HUES48 (cell line): Measurements from ENCODE around the gene ASXL2.

Experiments used
- H3K27ac ChIP-seq: one replicate; pipeline ENCODE4 v1.7.0; 2013; ENCODE audit warnings: low read depth, low read length, inconsistent platforms
- H3K27me3 ChIP-seq: 2 replicates; pipeline ENCODE4 v1.6.1; 2013; ENCODE audit warnings: mild to moderate bottlenecking, low read length; ENCODE audit not compliant: control insufficient read depth, insufficient read depth
- H3K36me3 ChIP-seq: 2 replicates; pipeline ENCODE4 v1.6.1; 2013; ENCODE audit warnings: low read length; ENCODE audit not compliant: control insufficient read depth, insufficient read depth
- H3K4me1 ChIP-seq: 2 replicates; pipeline ENCODE4 v1.6.1; 2013; ENCODE audit warnings: mild to moderate bottlenecking, low read length; ENCODE audit not compliant: control insufficient read depth, insufficient read depth
- H3K4me3 ChIP-seq: 2 replicates; pipeline ENCODE4 v1.5.1; 2013; ENCODE audit warnings: mild to moderate bottlenecking, low read depth, low read length
- H3K9ac ChIP-seq: 2 replicates; pipeline ENCODE4 v1.6.1; 2013; ENCODE audit warnings: mild to moderate bottlenecking, low read depth, low read length, moderate library complexity
- H3K9me3 ChIP-seq: 2 replicates; pipeline ENCODE4 v1.6.1; 2013; ENCODE audit warnings: low read length; ENCODE audit not compliant: control insufficient read depth, insufficient read depth

Gene ASXL2

DNA sequence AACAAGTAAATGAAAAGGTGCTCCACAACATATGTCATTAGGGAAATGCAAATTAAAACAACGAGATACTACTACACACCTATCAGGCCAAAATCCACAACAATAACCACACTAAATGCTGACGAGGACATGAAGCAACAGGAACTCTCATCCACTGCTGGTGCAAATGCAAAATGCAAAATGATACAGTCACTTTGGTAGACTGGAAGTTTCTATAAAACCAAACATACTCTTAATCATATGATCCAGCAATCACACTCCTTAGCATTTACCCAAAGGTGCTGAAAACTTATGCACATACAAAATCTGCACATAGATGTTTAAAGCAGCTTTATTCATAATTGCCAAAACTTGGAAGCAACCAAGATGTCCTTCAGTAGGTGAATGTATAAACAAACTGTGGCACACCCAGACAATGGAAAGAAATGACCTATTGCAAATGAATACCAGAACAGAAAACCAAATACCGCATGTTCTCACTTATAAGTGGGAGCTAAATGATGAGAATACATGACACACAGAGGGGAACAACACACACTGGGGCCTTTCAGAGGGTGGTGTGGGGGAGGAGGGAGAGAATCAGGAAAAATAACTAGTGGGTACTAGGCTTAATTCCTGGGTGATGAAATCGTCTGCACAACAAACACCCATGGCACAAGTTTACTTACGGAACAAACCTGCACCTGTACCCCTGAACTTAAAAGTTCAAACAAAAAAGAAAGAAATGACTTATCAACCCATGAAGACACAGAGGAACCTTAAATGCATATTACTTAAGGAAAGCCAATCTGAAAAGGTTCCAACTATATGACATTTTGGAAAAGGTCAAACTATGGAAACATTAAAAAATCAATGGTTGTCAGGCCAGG lies 80.4 kb downstream of the ASXL2 start:
- Histone ChIP-seq H3K36me3 (peaks cover 37% of the 10 kb centered on the region), H3K9ac (no peak overlapping the region), H3K27me3 (no peaks in the 10 kb centered on the region), H3K27ac (no peak overlapping the region), H3K4me1 (0 out of 2 replicates have a peak, but pooled peaks cover 6% of the 10 kb centered on the region), H3K4me3 (no peak overlapping the region), H3K9me3 (no peaks in the 10 kb centered on the region)

DNA sequence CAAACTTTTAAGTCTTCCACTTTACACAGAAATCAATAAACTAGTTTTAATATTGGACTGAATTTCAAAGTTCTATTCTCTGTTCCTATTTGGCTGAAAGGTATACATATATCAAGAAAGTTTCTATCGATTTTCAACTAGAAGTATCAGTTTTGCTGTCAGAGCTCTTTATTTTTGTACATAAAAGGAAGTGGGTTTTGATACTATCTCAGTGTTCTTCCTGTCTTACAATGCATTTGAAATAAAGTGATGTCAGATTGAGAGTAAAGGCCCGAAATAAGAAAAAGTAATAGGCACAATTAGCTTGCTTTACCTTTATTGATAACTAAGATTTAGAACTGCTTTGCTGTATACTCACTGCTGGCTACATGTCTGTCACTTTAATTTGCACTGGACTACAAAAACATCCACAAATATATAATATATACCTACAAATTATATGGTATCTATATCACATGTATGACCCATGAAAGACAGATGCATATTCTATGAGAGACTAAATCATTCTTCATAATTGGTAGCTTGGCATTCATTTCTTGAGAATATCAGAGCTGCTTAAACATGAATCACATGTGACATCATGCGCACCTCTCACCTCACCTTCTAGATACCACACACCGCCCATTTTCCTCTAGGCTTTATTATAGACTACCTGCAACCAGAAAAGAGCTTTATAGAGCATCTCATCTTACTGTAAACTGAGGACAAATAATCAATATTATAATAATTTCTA lies 83.6 kb downstream of the ASXL2 start:
- Histone ChIP-seq H3K36me3 (peaks cover 29% of the 10 kb centered on the region), H3K9me3 (no peaks in the 10 kb centered on the region), H3K27me3 (no peaks in the 10 kb centered on the region), H3K4me3 (no peak overlapping the region), H3K9ac (no peak overlapping the region), H3K4me1 (0 out of 2 replicates have a peak, but pooled peaks cover 6% of the 10 kb centered on the region), H3K27ac (no peak overlapping the region)

DNA sequence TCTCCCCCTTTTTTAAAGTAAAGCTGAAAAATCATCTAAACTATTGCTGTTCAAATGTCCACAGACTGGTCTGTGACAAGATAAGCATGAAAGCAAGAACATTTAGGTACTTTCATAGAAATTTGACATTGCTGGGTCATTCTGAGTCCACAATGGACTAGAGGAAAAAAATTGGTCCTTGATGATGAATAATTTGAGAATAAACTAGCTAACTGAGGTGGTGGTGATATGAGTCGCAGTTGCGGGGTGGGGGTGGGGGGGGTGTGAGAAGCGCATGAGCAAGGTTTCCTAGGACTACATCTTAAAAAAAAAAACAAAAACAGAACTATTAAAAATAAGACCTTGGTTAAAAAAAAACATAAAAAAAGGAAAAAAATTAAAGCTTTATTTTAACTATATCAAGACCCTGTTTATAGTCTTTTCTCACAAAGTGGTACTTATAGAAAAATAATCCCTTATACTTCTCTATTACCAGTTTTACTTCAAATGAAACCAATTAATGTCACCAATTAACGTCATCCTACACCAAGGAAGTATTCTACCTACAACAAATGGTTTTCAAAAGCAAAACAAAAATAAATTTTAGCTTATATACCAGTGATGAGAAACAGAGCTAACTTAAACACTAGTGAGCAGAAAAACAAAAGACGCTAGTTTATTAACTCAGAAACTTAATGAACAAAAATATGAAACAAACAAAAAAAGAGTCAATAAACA lies 88.1 kb downstream of the ASXL2 start:
- H3K4me1 ChIP-seq = no peaks in the 10 kb centered on the region
- H3K9me3 ChIP-seq = no peaks in the 10 kb centered on the region
- H3K4me3 ChIP-seq = no peak overlapping the region
- no peak overlapping the region for H3K27ac ChIP-seq
- H3K9ac ChIP-seq = no peak overlapping the region
- H3K27me3 ChIP-seq = no peaks in the 10 kb centered on the region
- H3K36me3 ChIP-seq = peaks cover 19% of the 10 kb centered on the region

DNA sequence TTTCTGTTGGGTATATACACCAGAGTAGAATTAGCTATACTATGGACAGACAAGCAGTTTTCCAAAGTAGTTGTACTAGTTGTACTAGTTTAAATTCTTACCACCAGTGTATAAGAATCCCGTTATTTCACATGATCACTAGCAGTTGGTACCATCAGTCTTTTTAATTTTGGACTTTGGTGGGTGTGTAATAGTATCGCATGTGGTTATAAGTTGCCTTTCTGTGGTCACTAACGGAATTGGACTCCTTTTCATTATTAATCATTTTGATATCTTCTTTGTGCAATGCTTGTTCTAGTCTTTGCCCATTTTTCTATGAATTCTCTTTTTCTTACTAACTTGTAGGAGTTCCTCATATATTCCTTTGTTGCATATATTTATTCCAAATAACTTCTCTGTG lies 89.8 kb downstream of the ASXL2 start:
- H3K27ac ChIP-seq = no peak overlapping the region
- peaks cover 12% of the 10 kb centered on the region for H3K36me3 ChIP-seq
- H3K9ac ChIP-seq = no peak overlapping the region
- no peaks in the 10 kb centered on the region for H3K9me3 ChIP-seq
- H3K27me3 ChIP-seq = no peaks in the 10 kb centered on the region
- no peak overlapping the region for H3K4me3 ChIP-seq
- no peaks in the 10 kb centered on the region for H3K4me1 ChIP-seq

DNA sequence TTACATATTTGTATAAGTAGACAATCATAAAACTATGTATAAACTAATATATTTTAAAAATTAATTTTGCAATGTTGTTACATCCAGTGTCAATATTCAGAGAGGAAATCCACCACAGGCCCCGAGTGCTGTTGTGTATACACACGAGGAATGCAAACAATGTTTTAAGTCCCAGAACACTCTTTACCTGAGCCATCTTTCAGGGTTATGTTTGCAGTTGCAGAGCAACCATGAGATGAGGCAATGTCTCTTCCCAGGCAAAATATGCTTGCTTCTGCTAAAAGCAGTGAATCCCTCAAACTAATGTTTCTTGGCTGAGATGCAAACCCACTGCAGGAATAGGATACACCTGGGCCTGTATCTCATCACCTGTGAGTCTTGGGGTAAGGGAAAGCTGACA lies 91.3 kb downstream of the ASXL2 start:
- peaks cover 12% of the 10 kb centered on the region for H3K36me3 ChIP-seq
- H3K4me3 ChIP-seq = no peak overlapping the region
- no peaks in the 10 kb centered on the region for H3K4me1 ChIP-seq
- H3K27ac ChIP-seq = no peak overlapping the region
- H3K9me3 ChIP-seq = no peaks in the 10 kb centered on the region
- H3K9ac ChIP-seq = no peak overlapping the region
- H3K27me3 ChIP-seq = no peaks in the 10 kb centered on the region

DNA sequence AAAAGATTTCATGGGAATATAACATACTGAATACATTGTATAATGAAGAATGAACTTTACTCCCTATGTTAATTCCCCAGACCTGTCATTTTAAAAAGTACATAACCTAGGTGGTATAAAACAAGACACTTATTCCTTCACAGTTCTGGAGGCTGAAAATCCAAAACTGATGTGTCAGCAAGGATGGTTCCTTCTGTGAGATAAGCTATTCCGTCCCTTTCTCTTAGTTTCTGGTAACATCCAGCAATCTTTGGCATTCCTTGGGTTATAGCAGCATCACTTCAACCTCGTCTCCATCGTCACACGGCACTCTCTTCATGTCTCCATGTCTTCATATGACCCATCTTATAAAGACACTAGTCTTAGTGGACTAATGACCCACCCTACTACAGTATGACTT lies 93.9 kb downstream of the ASXL2 start:
- Histone ChIP-seq H3K27me3 (no peaks in the 10 kb centered on the region), H3K9me3 (no peaks in the 10 kb centered on the region), H3K36me3 (peaks cover 12% of the 10 kb centered on the region; the same call in 1 of the 2 replicates), H3K9ac (no peak overlapping the region), H3K27ac (no peak overlapping the region), H3K4me1 (no peaks in the 10 kb centered on the region), H3K4me3 (no peak overlapping the region)

DNA sequence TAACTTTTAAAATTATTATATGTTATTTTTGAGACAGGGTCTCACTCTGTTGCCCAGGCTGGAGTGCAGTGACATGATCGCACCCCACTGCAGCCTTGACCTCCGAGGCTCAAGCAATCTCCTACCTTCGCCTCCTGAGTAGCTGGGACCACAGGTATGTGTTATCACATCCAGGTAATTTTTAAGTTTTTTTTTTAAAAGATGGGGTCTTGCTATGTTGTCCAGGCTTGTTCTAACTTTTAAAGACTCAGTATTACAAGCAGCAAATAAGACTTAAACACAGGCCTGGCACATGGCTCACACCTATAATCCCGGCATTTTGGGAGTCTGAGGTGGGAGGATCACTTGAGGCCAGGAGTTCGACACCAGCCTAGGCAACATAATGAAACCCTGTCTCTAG lies 101.2 kb downstream of the ASXL2 start:
- Histone ChIP-seq H3K4me3 (no peak overlapping the region), H3K9me3 (no peaks in the 10 kb centered on the region), H3K9ac (no peak overlapping the region), H3K4me1 (no peaks in the 10 kb centered on the region), H3K27me3 (no peaks in the 10 kb centered on the region), H3K27ac (no peak overlapping the region), H3K36me3 (no peaks in the 10 kb centered on the region)

DNA sequence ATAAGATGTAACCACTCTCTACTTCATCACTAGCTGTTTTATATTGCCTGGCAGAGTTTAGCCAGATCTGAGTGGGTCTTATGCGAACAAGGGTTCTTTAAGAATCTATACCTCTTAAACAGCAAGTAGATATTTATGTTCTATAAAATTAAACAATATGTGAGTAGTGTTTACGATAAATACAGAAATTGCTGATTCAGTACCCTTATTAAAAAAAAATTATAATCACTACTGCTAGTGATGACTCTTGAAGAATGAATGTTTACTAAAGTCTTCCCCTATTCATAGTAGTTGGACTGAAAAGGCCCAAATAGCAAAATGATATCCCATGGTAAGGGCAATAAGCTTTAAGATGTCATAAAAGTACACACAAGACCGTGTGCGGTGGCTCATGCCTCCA lies 106.2 kb downstream of the ASXL2 start:
- H3K27ac ChIP-seq = no peak overlapping the region
- no peak overlapping the region for H3K4me3 ChIP-seq
- H3K27me3 ChIP-seq = no peaks in the 10 kb centered on the region
- H3K9me3 ChIP-seq = no peaks in the 10 kb centered on the region
- H3K36me3 ChIP-seq = peaks cover 40% of the 10 kb centered on the region
- no peaks in the 10 kb centered on the region for H3K4me1 ChIP-seq
- H3K9ac ChIP-seq = no peak overlapping the region

DNA sequence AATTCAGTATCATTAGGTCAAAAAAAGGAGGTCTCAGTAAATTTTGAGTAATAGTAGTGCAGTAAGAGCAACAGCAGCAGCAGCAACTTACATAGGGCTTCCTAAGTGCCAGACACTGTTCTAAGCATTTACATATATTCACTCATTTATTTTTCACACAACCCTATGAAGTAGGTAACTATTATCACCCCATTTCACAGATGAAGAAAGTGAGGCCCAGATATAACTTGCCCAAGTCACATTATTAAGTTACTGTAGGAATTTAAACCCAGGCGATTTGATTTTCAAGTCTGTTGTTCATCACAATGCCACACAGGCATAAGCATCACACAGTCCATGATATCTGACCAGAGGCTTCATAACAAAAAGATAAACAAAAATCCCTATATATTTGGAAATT lies 114.7 kb downstream of the ASXL2 start:
- peaks cover 58% of the 10 kb centered on the region for H3K36me3 ChIP-seq
- H3K9ac ChIP-seq = no peak overlapping the region
- no peak overlapping the region for H3K27ac ChIP-seq

DNA sequence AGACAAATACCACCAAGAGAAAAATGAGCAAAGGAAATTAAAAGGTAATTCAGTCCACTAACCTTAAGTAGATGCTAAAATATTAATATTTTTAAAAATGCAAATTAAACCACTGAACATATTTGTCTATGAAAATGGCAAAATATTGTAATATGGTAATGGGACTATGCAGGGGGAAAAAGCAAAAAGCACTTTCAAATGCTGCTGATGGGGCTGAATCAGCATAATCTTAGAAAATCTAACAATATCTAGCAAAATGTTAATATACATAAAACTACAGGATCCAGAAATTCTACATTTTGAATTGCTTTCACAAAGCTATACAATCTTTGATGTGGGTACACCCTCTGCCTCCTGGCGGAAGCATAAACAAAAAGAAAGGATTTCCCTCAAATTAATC lies 118.0 kb downstream of the ASXL2 start:
- Histone ChIP-seq H3K27ac (no peak overlapping the region), H3K36me3 (peaks cover 48% of the 10 kb centered on the region), H3K27me3 (no peaks in the 10 kb centered on the region), H3K9me3 (no peaks in the 10 kb centered on the region), H3K4me1 (no peaks in the 10 kb centered on the region), H3K4me3 (no peak overlapping the region), H3K9ac (no peak overlapping the region)

More for the DNA sequence above, 114.7 kb downstream of the ASXL2 start:
- no peak overlapping the region for H3K4me3 ChIP-seq
- no peaks in the 10 kb centered on the region for H3K9me3 ChIP-seq
- no peaks in the 10 kb centered on the region for H3K27me3 ChIP-seq
- H3K4me1 ChIP-seq = no peaks in the 10 kb centered on the region

DNA sequence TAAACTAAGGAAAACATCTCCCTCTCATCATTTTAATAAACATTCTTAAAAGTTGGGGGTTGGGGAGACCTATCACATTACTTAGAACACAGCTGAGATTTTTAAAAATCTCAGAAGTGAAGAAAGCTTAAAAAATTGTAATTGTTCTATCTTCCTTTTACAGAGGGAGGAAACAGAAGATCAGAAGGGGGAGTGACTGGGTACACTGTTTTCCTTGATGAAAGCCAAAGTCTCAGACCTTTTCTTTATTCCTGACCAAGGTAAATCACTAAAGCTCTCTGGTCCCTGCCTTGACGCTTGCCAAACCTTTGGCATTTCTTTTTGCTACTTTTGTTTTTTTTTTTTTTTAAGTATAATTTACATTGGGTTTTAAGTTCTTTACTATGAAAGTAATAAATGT lies 119.9 kb downstream of the ASXL2 start:
- Histone ChIP-seq H3K4me1 (no peaks in the 10 kb centered on the region), H3K36me3 (peaks cover 52% of the 10 kb centered on the region), H3K27ac (no peak overlapping the region)

More for the DNA sequence above, 119.9 kb downstream of the ASXL2 start:
- Histone ChIP-seq H3K9ac (no peak overlapping the region), H3K27me3 (no peaks in the 10 kb centered on the region), H3K9me3 (no peaks in the 10 kb centered on the region), H3K4me3 (no peak overlapping the region)
